SKM-1 (cell line): Measurements from ENCODE around the gene LDB2.

Source experiments
- DNase-seq: peaks from one replicate; lab custom pipeline; 2025; ENCODE audit not compliant: unreplicated experiment; lab: John Stamatoyannopoulos, UW

The LDB2 gene

DNA sequence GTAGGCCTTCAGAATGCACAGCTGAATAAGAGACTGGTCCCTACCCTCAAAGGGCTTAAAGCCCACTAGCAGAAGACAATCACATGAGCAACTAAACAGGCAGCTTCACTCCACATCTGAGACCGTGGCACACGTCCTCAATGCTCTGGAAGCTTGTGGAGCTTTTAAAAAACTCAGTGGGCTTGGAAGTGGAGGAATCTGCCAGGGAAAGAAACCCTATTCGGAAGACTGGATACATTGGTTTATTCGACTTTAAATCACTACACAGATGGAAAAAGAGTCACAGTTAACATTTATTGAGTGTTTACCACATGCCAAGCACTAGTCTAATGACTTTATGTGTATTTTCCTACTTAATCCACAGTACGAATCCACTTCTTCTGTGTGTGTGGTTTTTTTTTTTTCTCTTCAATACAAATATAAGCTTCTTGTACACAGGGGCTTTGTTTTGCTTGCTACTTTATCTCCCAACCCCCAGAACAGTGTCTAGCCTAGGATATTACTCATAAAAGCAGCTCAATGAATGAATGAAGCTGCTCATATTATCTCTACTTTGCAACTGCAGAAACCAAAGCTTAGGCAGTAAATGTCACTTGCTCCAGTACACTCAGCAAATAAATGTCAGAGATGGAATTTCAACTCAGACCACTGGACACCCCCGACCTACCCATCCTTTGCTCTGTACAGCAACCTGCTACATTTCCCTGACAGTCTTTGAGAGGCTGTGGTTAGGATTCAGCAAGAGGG lies 137.7 kb downstream of the LDB2 start:
- no peak for DNase-seq

- no peak for DNase-seq
Observed at GRCh38 chr4:16759931-16760582, 138.4 kb downstream of the LDB2 start.

DNA sequence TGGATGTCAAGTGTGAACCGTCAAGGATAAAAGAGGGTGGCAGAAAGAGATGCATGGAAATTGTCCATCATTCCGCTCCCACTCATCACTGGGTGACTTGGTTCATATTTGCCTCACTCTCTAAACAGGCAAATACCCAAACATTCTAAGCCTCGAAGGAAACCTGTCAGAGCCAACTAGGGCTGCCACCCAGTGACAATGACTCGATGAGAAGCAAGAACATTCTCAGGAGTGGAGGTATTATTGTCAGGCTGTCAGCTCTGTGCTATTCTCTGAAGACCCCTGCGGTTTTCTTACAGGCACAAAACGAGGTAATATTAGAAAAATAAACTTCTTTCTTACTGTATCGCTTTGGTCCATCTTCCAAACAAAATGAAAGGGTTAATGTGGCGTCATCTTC lies 139.6 kb downstream of the LDB2 start:
- no peak for DNase-seq

DNA sequence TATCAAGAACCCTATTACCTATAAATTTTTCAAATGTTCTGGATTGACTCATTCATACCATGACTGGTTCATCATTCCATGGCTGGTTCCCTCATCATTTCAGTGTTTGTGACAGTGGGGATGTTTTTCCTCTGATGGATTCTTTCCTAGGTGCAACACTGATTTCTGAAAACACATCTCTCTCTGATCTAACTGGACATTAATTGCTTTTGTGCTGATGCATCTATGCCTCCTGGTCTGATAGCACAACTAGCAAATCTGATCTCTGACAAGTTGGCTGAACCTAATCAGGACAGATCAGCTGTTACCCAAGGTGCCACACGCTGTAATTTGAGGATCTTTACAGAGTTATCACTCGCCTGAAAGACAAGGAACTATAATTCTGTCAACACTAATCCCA lies 140.2 kb downstream of the LDB2 start:
- no peak for DNase-seq

DNA sequence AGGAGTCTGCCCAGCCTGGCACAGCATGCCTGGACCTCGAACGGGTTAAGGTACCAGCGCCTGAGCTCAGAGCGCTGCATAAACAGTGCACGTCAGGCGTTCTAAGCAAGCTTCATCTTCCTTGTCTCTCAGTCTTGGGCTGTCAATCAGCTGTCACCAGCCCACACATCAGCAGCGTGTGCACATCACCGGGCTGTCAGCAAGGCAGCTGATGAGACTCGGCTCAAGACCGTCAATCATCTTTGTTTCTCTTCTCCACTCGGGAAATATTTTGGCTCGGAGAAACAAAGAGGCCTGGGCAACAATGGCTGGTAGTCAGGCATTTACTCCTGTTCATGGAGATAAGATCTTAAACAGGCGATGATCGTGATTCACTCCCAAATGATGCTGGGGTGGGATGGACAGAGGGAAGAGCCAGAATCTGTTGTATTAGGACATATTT lies 141.3 kb downstream of the LDB2 start:
- DNase-seq: no peak

GRCh38 chr4:16754104-16754503 lies 144.3 kb downstream of the LDB2 start:
- no peak for DNase-seq

GRCh38 chr4:16752150-16752549 lies 146.3 kb downstream of the LDB2 start:
- no peak for DNase-seq

DNA sequence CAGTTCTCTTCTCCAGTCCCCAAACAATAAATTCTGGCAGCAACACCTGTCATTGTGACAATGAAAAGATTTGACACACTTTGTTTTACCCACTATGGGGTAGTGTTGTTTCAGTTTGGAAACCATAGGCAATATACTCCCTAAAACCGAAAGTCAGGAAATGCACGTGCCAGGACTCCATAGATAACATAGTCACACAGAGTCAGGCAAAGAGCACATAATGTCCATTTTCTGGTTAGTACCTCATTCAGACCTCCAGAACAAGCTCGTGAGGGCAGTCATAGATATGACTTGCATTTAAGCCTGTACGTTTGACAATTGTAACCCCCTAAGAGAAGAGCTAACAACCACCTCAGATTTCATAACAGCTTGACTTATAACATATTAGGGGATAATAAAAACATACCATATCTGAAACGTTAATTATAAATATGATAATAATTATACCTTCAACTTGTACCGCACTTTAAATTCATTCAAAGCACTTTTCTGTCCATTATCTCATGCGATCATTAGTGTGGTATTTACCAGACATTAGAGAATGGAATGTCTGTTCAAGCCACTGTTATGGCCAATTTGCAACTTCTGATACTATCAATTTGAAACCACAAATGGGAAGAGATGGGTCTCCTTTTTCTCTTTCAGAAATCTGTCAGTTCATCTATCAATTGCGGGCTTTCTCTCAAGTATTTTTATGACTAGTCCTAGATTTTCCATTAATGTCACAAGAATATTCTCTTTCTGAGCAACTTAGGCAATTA lies 147.4 kb downstream of the LDB2 start:
- no peak for DNase-seq

DNA sequence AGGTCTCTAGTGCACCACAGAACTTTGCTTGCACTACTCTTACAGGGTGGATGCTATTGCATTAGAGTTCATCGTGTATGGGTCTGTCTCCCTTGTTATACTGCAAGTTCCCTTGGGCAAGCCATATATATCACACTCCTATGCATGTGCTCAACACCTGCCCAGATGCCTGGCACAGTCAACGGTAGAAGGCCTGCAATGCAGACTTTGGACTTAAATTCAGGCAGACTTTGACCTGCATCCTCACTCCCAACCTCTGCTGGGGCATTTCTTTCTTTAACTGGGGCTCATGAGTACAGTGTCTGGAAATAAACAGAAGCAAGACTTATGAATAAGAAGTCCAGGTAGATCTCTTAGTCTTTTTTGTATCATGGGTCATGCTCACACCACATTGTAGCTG lies 148.2 kb downstream of the LDB2 start:
- no peak for DNase-seq

DNA sequence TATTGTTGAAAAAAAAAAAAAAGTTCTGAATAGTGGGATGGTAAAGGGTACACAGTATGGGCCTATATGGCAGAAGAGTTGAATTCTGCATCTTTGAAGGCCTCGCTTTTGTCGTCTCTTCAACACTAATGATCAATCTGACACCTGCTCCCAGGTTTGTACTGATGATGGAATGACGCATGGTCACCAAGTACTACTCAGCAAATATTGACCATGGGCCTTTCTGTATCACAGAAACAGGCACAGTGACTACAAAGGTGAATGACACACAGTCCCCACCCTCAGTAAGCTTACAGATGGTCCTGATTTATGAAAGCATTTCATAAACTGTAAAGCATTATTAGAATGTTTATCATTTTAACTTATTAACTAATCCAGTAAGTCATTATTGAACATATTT lies 152.6 kb downstream of the LDB2 start:
- DNase-seq: no peak

- no peak for DNase-seq
Observed at GRCh38 chr4:16745009-16745635, 153.3 kb downstream of the LDB2 start.

DNA sequence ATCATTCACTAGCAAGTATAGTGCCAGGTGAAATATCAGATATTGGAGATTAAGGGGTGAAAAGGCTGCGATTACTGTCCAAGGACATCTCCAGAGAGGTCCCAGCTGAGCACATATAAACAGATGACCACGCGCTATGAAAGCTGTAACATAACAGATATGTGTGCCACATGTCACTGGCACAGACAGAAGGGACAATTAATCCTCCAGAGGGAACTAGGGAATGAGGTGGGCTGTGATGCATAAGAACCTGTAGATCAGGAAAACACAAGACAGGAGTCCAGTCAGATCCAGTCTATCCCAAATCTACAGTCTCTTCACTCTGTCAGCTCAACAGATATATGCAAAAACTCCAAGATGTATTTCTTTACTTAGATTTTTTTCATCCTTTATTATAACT lies 157.2 kb downstream of the LDB2 start:
- DNase-seq: no peak

DNA sequence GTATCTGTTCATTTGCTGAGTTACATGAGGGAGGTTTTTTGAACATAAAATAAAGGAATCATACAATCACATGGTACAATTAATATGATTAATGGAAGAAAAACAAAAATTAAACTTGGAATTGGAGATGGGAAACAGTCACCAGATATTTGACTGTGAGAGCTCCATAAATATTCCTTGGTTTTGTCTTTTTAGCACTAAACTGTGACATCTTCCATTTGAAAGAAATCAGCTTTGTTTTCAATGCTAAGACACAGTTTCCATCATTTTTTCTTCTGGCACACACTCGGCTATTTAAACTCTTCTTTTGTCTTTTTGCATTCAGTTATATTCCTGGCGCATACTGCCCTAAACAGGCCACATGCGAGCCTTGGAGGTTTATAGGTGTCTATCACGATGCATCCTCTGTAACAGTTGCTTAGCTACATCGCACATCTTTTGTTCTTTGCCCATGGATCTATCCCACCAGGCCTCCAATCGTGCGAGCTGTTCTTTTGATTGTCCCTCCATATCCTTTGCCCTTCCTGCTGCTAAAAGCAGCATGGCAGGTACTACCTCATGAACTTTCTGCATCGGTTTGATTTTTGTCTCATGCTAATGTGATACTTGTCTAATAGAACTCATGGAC lies 158.3 kb downstream of the LDB2 start:
- DNase-seq: no peak

- DNase-seq: no peak
Observed at GRCh38 chr4:16738558-16738957, 159.9 kb downstream of the LDB2 start.

GRCh38 chr4:16733509-16733908 lies 164.9 kb downstream of the LDB2 start:
- no peak for DNase-seq

GRCh38 chr4:16732741-16733140 lies 165.7 kb downstream of the LDB2 start:
- DNase-seq: no peak

GRCh38 chr4:16731776-16732380 lies 166.6 kb downstream of the LDB2 start:
- DNase-seq: no peak

GRCh38 chr4:16730522-16731205 lies 167.8 kb downstream of the LDB2 start:
- no peak for DNase-seq

GRCh38 chr4:16729336-16729735 lies 169.1 kb downstream of the LDB2 start:
- no peak for DNase-seq

GRCh38 chr4:16728849-16729248 lies 169.6 kb downstream of the LDB2 start:
- no peak for DNase-seq
